Peyer's patch (tissue), 4 donors: ENCODE data around the gene NHEJ1.

ENCODE experiments used
- POLR2A ChIP-seq, 2 donors: fragments of 450-650 bp; IDR thresholded peaks; one replicate each; pipeline ENCODE4 v1.5.1; 2017; ENCODE audit warnings: antibody characterized with exemption in 2 of 2, mild to moderate bottlenecking in 2 of 2, moderate library complexity in 2 of 2
- TF ChIP-seq, protein P1 (sequence below), 6 experiments: fragments of 450-650 bp in 4 of 6; fragments of 200-600 bp in 2 of 6; sonication (generic) in 1 of 6; IDR thresholded peaks; one replicate each; pipeline ENCODE4 v1.5.1; 2017 to 2019; ENCODE audit warnings: antibody characterized with exemption in 6 of 6, mild to moderate bottlenecking in 3 of 6, moderate library complexity in 1 of 6

DNA sequence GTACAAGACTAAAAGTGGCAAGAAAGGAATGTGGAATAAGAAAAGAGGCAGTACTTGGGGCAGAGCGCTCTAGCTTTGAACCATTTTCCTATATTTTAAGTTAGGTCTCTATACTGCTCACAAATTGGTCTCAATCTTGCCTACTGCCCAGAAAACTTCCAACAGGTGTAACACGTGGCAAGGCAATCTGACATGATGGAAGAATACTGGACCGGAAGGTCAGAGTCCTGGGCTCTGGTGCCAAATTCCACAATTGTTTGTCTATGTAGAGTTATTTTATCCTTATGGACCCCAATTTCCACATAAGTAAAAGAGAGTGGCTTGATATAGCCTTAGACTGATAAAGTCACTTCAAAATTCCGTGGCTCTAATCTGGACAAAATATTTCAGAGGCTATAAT lies 28.9 kb downstream of the NHEJ1 start:
- no peak for TF ChIP-seq POLR2A (IDR thresholded peaks at IDR 0.05)
- TF ChIP-seq, protein P1, sequence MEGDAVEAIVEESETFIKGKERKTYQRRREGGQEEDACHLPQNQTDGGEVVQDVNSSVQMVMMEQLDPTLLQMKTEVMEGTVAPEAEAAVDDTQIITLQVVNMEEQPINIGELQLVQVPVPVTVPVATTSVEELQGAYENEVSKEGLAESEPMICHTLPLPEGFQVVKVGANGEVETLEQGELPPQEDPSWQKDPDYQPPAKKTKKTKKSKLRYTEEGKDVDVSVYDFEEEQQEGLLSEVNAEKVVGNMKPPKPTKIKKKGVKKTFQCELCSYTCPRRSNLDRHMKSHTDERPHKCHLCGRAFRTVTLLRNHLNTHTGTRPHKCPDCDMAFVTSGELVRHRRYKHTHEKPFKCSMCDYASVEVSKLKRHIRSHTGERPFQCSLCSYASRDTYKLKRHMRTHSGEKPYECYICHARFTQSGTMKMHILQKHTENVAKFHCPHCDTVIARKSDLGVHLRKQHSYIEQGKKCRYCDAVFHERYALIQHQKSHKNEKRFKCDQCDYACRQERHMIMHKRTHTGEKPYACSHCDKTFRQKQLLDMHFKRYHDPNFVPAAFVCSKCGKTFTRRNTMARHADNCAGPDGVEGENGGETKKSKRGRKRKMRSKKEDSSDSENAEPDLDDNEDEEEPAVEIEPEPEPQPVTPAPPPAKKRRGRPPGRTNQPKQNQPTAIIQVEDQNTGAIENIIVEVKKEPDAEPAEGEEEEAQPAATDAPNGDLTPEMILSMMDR (IDR thresholded peaks at IDR 0.05), result no peak
